ENCODE results near the gene GGT6. TPM values are rescaled to one million over a fixed set of nuclear protein-coding genes. Genes with fewer than 3 reads are reported as not detected.
A peak's percentile ranks its signal among the peaks of the same experiment; 100 is the strongest.

GGT6 gene
- total RNA-seq, 4 donors from 2014 or later, result 26.4 to 199 (median 119) TPM

DNA sequence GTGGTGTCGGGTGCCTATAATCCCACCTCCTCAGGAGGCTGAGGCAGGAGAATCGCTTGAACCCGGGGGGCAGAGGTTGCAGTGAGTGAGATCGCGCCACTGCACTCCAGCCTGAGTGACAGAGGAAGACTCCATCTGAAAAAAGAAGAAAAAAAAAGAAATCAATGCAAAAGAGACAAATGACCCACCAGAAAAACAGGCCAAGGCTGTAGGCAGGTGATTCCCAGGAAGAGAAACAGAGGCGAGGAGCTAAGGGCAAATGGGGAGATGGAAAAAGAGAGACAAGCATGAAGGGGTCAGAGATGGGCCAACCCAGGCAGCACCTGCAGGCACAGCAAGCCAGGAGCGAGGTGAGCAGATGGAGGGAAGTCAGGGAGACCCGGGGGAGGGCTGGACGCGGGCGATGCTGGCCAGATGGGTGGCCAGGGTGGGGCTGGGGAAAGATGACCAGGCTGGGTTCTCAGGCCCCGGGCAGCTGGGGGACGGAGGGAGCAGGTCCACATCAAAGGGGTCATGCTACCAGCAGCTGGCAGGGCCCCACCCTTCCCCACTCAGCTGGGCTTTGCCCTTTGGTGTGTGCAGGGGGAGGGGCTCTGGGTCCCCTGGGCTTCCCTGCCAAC lies 30.7 kb downstream of the GGT6 start:
- Histone ChIP-seq H3K4me3 (no peak overlapping the region), H3K27ac (peak overlapping the region in 2 of 4 donors; percentile 13 to 45), H3K4me1 (peaks cover 0 to 15% (median 3%) of the 10 kb centered on the region in 4 donors), H3K27me3 (no peaks in the 10 kb centered on the region), H3K9me3 (no peaks in the 10 kb centered on the region), H3K36me3 (no peaks in the 10 kb centered on the region)
- TF ChIP-seq, protein P1, sequence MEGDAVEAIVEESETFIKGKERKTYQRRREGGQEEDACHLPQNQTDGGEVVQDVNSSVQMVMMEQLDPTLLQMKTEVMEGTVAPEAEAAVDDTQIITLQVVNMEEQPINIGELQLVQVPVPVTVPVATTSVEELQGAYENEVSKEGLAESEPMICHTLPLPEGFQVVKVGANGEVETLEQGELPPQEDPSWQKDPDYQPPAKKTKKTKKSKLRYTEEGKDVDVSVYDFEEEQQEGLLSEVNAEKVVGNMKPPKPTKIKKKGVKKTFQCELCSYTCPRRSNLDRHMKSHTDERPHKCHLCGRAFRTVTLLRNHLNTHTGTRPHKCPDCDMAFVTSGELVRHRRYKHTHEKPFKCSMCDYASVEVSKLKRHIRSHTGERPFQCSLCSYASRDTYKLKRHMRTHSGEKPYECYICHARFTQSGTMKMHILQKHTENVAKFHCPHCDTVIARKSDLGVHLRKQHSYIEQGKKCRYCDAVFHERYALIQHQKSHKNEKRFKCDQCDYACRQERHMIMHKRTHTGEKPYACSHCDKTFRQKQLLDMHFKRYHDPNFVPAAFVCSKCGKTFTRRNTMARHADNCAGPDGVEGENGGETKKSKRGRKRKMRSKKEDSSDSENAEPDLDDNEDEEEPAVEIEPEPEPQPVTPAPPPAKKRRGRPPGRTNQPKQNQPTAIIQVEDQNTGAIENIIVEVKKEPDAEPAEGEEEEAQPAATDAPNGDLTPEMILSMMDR (IDR thresholded peaks at IDR 0.05), result no peak
- TF ChIP-seq POLR2A (IDR thresholded peaks at IDR 0.05), result no peak
- no peak for DNase-seq

DNA sequence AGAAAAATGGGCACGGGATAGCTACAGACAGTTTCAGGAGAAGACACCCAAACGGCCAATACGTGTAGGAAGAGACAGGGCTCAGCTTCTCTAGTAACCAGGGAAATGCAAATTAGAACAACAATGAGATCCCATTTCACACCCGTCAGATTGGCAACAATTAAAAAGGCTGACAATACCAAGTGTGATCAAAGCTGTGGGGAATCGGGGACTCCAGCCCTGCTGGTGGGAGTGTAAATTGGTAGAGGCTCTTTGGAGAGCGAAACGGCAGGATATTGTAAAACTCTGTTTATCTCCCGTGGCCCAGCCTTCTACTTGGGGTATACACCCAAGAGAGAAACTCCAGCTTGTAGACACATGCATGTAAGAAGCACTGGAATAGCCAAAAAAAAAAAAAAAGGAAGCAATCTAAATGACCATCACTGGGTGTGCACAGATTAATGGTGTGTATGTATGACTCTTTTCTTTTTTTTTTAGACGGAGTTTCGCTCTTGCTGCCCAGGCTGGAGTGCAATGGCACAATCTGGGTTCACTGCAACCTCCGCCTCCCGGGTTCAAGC lies 32.7 kb downstream of the GGT6 start:
- no peak for DNase-seq
- Histone ChIP-seq H3K9me3 (no peaks in the 10 kb centered on the region), H3K27me3 (no peaks in the 10 kb centered on the region), H3K4me1 (no peaks in the 10 kb centered on the region), H3K27ac (no peak overlapping the region), H3K36me3 (no peaks in the 10 kb centered on the region), H3K4me3 (no peak overlapping the region)
- TF ChIP-seq, protein P1 (IDR thresholded peaks at IDR 0.05), result no peak

DNA sequence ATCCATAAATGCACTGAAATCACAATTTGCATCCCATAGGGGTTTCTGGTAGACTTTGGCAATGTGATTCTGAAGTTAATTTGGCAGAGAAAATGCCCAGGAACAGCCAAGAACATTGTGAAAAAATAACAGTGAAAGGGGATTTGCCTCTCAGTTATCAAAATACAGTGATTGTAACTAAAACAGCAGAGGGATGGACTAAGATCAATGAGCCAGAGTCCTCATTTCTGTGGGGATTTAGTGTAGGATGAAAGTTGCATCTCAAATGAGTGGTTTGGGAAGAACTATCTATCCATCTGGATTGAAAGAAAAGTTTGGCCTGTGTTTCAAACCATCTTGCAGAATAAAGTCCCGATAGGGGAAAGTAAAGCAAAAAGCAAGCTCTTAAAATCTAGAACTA lies 33.2 kb downstream of the GGT6 start:
- Histone ChIP-seq H3K9me3 (no peaks in the 10 kb centered on the region), H3K4me3 (no peak overlapping the region), H3K27ac (no peak overlapping the region), H3K27me3 (no peaks in the 10 kb centered on the region), H3K36me3 (no peaks in the 10 kb centered on the region), H3K4me1 (no peaks in the 10 kb centered on the region)
- no peak for TF ChIP-seq POLR2A (IDR thresholded peaks at IDR 0.05)
- TF ChIP-seq, protein P1 (IDR thresholded peaks at IDR 0.05), result no peak
- DNase-seq, result no peak

DNA sequence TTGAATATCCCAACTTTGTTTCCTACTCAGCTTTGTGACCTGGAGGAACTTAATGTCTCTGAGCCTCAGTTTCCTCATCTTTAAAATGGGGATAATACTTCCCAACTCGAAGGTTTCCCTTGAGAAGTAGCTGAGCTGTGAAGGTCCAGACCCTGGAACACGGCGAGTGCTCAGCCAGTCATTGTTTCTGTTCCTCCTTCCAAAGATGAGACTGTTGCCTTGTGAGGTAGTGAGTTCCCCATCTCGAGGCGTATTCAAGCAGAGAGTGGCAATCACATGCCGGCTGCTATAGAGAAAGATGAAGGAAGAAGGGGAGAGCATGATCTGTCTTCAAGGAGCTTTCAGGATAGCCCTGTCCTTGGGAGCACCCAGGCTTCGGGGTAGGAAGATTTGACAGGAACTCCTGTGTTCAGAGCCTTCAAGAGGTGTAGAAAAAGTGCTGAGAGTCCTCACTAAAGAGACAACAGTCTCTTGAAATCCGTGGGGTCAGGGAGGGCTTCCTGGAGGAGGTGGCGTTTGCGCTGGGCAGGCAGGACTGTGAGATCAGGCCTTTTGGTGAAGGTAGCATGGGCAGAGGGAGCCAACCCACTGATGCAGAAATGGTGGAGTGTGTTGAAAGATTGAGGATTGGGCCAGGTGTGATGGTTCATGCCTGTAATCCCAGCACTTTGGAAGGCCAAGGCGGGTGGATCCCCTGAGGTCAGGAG lies 34.5 kb downstream of the GGT6 start:
- TF ChIP-seq, protein P1 (IDR thresholded peaks at IDR 0.05), result no peak
- no peak for TF ChIP-seq POLR2A (IDR thresholded peaks at IDR 0.05)
- H3K4me3 ChIP-seq, result no peak overlapping the region
- H3K36me3 ChIP-seq, result no peaks in the 10 kb centered on the region
- no peaks in the 10 kb centered on the region for H3K27me3 ChIP-seq
- H3K4me1 ChIP-seq, result no peaks in the 10 kb centered on the region
- no peaks in the 10 kb centered on the region for H3K9me3 ChIP-seq
- no peak for DNase-seq
- no peak overlapping the region for H3K27ac ChIP-seq

DNA sequence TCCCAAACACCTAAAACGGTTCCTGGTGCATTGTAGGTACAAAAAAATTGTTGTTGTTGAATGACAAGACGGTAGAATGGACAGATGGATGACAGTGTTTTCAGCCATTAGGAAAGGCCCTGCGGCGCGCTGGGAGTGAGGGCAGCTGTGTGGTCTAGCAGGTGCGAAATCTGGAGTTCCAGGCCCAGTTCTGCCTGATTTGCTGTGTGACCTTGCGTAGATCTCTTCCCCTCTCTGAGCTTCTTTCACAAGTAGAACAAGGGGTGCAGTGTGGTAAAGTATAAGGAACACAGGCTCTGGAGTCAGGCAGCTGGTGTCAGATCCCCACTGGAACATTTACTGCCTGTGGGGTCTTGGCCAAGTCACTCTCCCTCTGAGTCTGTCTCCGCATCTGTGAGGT lies 36.4 kb downstream of the GGT6 start:
- TF ChIP-seq, protein P1 (IDR thresholded peaks at IDR 0.05), result no peak
- TF ChIP-seq POLR2A (IDR thresholded peaks at IDR 0.05), result no peak
- Histone ChIP-seq H3K9me3 (no peaks in the 10 kb centered on the region), H3K4me1 (peaks cover 2 to 4% (median 3%) of the 10 kb centered on the region in 4 donors), H3K27me3 (no peaks in the 10 kb centered on the region), H3K27ac (no peak overlapping the region), H3K36me3 (no peaks in the 10 kb centered on the region), H3K4me3 (no peak overlapping the region)
- no peak for DNase-seq

Measured in Peyer's patch (tissue), 4 donors.